Peyer's patch (tissue), 4 donors: ENCODE measurements around the gene SENP5. TPM values are rescaled to one million over a fixed set of nuclear protein-coding genes. Genes with fewer than 3 reads are reported as not detected.
"Not testable (repeated sequence)": the region's sequence is repeated elsewhere in the genome, so short reads cannot be mapped to it uniquely, and the experiment has no call there.

Experiments used
- DNase-seq, 3 donors: peaks; one replicate each; pipeline ENCODE4 v3.0.0-alpha.2; 2017 to 2019
- H3K27ac ChIP-seq, 4 donors: fragments of 200-600 bp; sonication (generic); one replicate each; pipeline ENCODE4 v1.5.1; 2016 to 2019
- H3K27me3 ChIP-seq, 2 donors: fragments of 200-600 bp; sonication (generic); one replicate each; pipeline ENCODE4 v1.5.1; 2019
- H3K36me3 ChIP-seq, 3 donors: fragments of 200-600 bp; sonication (generic); one replicate each; pipeline ENCODE4 v1.5.1; 2016 to 2019
- H3K4me1 ChIP-seq, 4 donors: fragments of 200-600 bp; sonication (generic); one replicate each; pipeline ENCODE4 v1.5.1; 2016 to 2019
- H3K4me3 ChIP-seq, 4 donors: fragments of 200-600 bp; sonication (generic); 1 replicate in 3 of 4; 2 replicates in 1 of 4; pipeline ENCODE4 v1.5.1; 2016 to 2019; ENCODE audit warnings: mild to moderate bottlenecking in 1 of 4
- H3K9me3 ChIP-seq, 4 donors: fragments of 200-600 bp; sonication (generic); one replicate each; pipeline ENCODE4 v1.5.1; 2016 to 2019; ENCODE audit warnings: mild to moderate bottlenecking in 1 of 4
- POLR2A ChIP-seq, 2 donors: fragments of 450-650 bp; IDR thresholded peaks; one replicate each; pipeline ENCODE4 v1.5.1; 2017; ENCODE audit warnings: antibody characterized with exemption in 2 of 2, mild to moderate bottlenecking in 2 of 2, moderate library complexity in 2 of 2
- total RNA-seq, 4 donors: library from RNA; depleted of rRNA; stranded (reverse); fragments of >200 nt; gene quantifications; one replicate each; pipeline ENCODE4 v1.1.0, GENCODE V29; 2016
- TF ChIP-seq, protein P1 (sequence below), 6 experiments: fragments of 450-650 bp in 4 of 6; fragments of 200-600 bp in 2 of 6; sonication (generic) in 1 of 6; IDR thresholded peaks; one replicate each; pipeline ENCODE4 v1.5.1; 2017 to 2019; ENCODE audit warnings: antibody characterized with exemption in 6 of 6, mild to moderate bottlenecking in 3 of 6, moderate library complexity in 1 of 6

Gene SENP5
- total RNA-seq, 4 donors from 2014 or later: 29.6 to 75.1 (median 36.9) TPM

DNA sequence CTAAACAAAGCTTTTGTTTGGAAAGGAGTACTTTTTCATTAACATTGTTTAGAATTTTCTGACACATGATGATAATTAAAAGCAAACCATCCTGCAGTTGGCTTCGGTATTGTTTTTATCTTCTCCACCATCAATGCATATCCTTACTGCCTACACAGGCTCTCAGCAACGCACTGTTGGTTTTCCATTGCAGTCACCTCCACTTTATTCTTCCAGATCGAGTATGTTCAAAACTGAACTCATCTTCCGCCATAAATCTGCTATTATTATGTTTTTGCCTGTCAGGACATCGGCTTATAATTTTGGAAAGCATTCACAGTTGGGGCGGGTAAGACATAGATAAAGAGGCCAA, 589 bp upstream of the SENP5 start:
- peaks cover 0 to 24% (median 7%) of the 10 kb centered on the region in 4 donors for H3K4me1 ChIP-seq
- no peak for TF ChIP-seq POLR2A (IDR thresholded peaks at IDR 0.05)
- TF ChIP-seq, protein P1, sequence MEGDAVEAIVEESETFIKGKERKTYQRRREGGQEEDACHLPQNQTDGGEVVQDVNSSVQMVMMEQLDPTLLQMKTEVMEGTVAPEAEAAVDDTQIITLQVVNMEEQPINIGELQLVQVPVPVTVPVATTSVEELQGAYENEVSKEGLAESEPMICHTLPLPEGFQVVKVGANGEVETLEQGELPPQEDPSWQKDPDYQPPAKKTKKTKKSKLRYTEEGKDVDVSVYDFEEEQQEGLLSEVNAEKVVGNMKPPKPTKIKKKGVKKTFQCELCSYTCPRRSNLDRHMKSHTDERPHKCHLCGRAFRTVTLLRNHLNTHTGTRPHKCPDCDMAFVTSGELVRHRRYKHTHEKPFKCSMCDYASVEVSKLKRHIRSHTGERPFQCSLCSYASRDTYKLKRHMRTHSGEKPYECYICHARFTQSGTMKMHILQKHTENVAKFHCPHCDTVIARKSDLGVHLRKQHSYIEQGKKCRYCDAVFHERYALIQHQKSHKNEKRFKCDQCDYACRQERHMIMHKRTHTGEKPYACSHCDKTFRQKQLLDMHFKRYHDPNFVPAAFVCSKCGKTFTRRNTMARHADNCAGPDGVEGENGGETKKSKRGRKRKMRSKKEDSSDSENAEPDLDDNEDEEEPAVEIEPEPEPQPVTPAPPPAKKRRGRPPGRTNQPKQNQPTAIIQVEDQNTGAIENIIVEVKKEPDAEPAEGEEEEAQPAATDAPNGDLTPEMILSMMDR (IDR thresholded peaks at IDR 0.05): no peak
- peak overlapping the region; percentile 88 to 97 (median 93) for H3K27ac ChIP-seq
- H3K36me3 ChIP-seq: peaks cover 0 to 9% (median 0%) of the 10 kb centered on the region in 3 donors
- peak overlapping the region; percentile 71 to 90 (median 80) for H3K4me3 ChIP-seq
- no peaks in the 10 kb centered on the region for H3K27me3 ChIP-seq
- H3K9me3 ChIP-seq: no peaks in the 10 kb centered on the region
- DNase-seq: no peak

DNA sequence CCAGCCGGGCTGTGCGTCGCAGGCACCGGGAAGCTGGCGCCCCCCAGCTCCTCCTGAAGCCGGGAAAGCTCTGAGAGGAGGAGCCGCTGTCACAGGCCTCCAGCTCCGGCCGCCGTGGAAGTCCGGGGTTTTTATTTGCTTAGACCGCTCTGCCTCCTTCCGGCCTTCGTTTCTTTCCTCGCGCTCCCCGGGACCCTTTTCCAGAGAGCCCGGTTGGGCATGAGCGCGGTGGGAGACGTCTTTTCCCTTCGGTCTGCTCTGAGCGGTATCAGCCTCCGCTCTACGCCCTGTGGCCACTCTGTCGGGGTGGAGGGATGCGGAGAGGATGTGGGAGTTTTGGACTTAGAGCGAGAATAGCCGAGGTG, 559 bp downstream of the SENP5 start:
- peaks cover 0 to 24% (median 7%) of the 10 kb centered on the region in 4 donors for H3K4me1 ChIP-seq
- no peaks in the 10 kb centered on the region for H3K9me3 ChIP-seq
- peak overlapping the region; percentile 88 to 97 (median 93) for H3K27ac ChIP-seq
- TF ChIP-seq, protein P1 (IDR thresholded peaks at IDR 0.05): no peak
- TF ChIP-seq POLR2A (IDR thresholded peaks at IDR 0.05): no peak
- peak in 1 of 3 donors; percentile 47 for DNase-seq
- peaks cover 0 to 9% (median 0%) of the 10 kb centered on the region in 3 donors for H3K36me3 ChIP-seq
- peak overlapping the region; percentile 71 to 90 (median 80) for H3K4me3 ChIP-seq
- no peaks in the 10 kb centered on the region for H3K27me3 ChIP-seq

DNA sequence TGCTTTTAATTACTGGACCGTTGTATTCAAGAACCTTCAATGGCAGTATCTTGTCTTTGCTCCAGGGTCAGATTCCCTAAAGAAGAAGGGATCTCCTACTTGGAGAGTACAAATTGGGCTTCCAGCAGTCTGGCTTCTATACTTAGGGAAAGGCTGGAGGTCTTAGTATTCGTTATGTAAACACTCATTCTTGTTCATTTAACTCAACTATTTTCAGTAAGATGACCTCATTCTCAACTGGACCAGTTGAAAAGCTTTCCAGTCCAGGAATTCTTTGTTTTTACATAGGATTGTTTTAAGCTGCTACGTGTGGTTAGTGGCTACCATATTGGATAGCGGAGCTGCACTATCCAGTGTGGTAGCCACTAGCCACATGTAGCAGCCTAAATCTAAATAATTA, 4.6 kb downstream of the SENP5 start:
- no peaks in the 10 kb centered on the region for H3K27me3 ChIP-seq
- no peaks in the 10 kb centered on the region for H3K9me3 ChIP-seq
- no peak for DNase-seq
- H3K4me3 ChIP-seq: no peak overlapping the region
- H3K4me1 ChIP-seq: peaks cover 0 to 18% (median 7%) of the 10 kb centered on the region in 4 donors
- peaks cover 0 to 9% (median 0%) of the 10 kb centered on the region in 3 donors for H3K36me3 ChIP-seq
- TF ChIP-seq, protein P1 (IDR thresholded peaks at IDR 0.05): no peak
- no peak for TF ChIP-seq POLR2A (IDR thresholded peaks at IDR 0.05)
- no peak overlapping the region for H3K27ac ChIP-seq

DNA sequence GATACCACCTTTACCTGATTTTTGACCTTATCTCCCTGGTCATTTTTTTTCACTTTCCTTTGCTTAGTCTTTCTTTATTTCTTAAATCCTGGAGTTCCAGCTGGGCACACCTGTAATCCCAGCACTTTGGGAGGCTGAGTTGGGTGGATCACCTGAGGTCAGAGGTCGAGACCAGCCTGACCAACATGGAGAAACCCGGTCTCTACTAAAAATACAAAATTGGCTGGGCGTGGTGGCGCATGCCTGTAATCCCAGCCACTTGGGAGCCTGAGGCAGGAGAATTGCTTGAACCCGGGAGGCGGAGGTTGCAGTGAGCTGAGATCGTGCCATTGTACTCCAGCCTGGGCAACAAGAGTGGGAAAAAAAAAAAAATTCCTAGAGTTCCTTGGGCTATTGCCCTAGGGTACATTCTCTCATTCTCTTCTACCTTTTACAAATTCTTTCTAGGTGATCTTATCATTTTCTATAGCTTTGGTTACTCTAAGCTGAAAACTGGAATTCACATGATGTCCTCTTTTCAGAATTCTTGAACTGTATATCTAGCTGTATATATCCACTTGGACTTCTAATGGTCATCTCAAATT, 6.9 kb downstream of the SENP5 start:
- H3K9me3 ChIP-seq, H3K4me1 ChIP-seq, H3K27ac ChIP-seq, H3K36me3 ChIP-seq, DNase-seq, H3K27me3 ChIP-seq, H3K4me3 ChIP-seq: not testable (repeated sequence)

DNA sequence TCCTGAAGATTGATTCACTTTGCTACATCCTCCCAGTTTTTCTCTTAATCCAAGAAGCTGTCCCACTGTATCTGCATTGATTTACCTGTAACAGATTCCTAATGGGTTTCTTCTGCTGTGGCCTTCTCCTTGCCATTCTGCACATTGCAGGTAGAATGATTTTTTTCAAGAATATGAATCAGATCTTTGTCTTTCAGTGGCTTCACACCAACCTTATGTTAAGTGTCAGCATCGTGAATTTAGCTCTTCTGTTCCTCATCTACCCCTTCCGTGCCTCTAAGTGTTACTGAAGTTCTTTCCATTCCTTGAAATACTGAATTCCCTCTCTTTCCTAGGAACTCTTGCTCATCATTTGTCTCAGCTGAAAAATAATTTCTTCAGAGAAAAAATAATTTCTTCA, 7.5 kb downstream of the SENP5 start:
- H3K4me3 ChIP-seq: no peak overlapping the region
- H3K27me3 ChIP-seq: no peaks in the 10 kb centered on the region
- DNase-seq: no peak
- peaks cover 0 to 9% (median 0%) of the 10 kb centered on the region in 3 donors for H3K36me3 ChIP-seq
- TF ChIP-seq, protein P1 (IDR thresholded peaks at IDR 0.05): no peak
- TF ChIP-seq POLR2A (IDR thresholded peaks at IDR 0.05): no peak
- no peak overlapping the region for H3K27ac ChIP-seq
- no peaks in the 10 kb centered on the region for H3K4me1 ChIP-seq
- no peaks in the 10 kb centered on the region for H3K9me3 ChIP-seq

DNA sequence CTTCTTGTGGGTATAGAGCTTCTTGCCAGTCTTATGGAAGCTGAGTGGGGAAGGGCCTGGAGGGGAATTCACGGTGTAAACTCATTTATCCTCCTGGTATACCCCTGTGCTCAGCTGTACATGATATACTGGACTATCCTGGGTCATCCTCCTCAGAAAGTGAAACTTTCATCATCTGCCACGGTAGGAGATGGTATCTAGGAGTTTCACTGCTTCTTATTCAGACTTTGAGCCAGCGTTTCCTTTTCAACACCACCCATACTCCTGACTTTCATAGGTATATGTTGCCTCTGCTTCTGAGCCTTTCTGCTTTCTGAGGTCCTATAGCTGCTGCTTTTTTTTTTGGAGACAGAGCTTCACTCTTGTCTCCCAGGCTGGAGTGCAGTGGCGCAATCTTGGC, 15.6 kb downstream of the SENP5 start:
- Histone ChIP-seq H3K4me3 (no peak overlapping the region), H3K4me1 (no peaks in the 10 kb centered on the region), H3K9me3 (no peaks in the 10 kb centered on the region), H3K36me3 (peaks cover 0 to 33% (median 0%) of the 10 kb centered on the region in 3 donors), H3K27me3 (no peaks in the 10 kb centered on the region), H3K27ac (no peak overlapping the region)
- DNase-seq: no peak
- TF ChIP-seq, protein P1 (IDR thresholded peaks at IDR 0.05): no peak
- TF ChIP-seq POLR2A (IDR thresholded peaks at IDR 0.05): no peak
